ENCODE results near the gene TOPAZ1. TPM values are rescaled to one million over a fixed set of nuclear protein-coding genes. Genes with fewer than 3 reads are reported as not detected.

TOPAZ1 gene
- not detected for polyA plus RNA-seq (2013, experiment 1 of 2)
- polyA plus RNA-seq (2013, experiment 2 of 2), result not detected

DNA sequence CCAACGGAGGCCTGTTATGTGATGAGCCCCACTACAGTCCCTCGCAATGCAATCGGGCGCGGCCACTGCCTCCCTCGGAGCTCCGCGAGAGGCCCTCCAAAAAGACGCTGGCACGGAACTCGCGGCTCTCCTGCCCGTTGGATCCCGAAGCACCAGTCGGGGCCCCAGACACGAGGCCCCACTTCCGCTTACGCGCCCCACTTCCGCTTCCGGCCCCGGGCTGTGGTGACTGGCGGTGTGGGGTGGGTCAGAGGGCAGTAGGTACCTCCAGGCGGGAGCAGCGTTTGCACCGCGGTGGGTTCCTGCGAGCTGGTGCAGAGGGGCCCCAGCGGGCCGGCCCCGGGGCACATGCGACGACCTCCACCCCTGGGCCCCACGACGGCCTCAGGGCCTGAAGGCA is at the start of gene TOPAZ1:
TSS of gene TOPAZ1 (plus strand) at position 181 of the 400 bp plus-strand sequence. CDS start at position 349, 168 bp downstream.
- Histone ChIP-seq H3K36me3 (ENCODE audit: insufficient read depth, low read length) (no peaks in the 10 kb centered on the region), H3K4me1 (ENCODE audit: insufficient read depth, low read length) (no peaks in the 10 kb centered on the region; the same call in 1 of the 2 replicates), H3K9ac (ENCODE audit: low read depth, low read length) (no peak within 1 kb of the TSS), H3K4me3 (ENCODE audit: low read length) (no peak within 1 kb of the TSS), H3K9me3 (ENCODE audit: insufficient read depth, low read depth, low read length) (no peaks in the 10 kb centered on the region), H3K27ac (ENCODE audit: low read depth, low read length) (no peak within 1 kb of the TSS), H3K27me3 (ENCODE audit: insufficient read depth, low read length) (no peaks in the 10 kb centered on the region)
- 97% methylated on average over 35 of the region's 35 CpGs for WGBS

DNA sequence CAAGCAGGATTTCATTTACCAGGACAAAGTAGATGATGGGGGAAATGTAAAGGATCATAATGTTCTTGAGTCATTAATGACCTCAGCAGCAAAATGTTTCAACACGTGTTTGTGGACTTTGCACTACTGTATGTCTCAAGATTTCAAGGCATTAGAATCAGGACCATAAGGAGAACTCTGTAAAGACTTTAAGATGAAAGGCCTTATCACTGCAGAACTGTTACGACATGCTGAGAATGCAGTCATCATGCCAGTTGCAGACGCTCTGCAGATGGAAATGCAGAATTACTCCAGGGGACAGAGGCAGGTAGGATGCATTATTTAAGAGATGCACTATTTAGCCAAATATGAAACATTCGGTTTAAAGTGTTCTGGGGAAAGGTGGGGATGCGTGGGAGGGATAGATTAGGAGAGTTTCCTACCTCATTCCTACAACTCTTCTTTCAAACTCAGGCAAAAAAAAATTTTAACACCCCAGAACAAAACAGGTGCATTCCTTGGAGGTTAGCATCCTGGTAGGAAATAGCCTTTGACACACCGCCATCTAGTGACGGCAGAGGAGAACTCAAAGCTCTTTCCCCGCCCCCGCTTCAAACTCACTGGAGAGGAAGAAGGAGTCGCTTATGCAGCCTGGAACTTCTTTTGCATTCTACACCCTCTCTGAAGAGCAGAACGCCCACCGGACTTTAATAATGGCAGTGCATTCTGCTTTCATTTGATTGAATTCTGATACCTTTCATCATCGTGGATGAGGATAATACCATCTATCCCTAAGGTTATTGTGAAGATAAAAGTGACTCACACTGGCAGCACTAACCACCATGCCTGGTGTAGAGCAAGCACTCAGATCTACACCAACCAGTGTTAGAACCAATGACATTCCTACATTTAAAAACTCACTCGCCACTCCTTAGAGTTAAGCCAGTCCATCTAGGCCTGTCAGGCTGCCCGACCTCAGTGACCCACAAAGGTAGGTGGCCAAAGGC is 43.1 kb upstream of the TOPAZ1 start:
- H3K4me3 ChIP-seq (ENCODE audit: low read length), result no peak overlapping the region
- H3K27me3 ChIP-seq (ENCODE audit: insufficient read depth, low read length), result peaks cover 7% of the 10 kb centered on the region; the same call in 1 of the 2 replicates
- H3K4me1 ChIP-seq (ENCODE audit: insufficient read depth, low read length), result no peaks in the 10 kb centered on the region
- H3K36me3 ChIP-seq (ENCODE audit: insufficient read depth, low read length), result no peaks in the 10 kb centered on the region
- 22% methylated on average over 11 of the region's 15 CpGs for WGBS
- no peak overlapping the region for H3K27ac ChIP-seq (ENCODE audit: low read depth, low read length)
- no peaks in the 10 kb centered on the region for H3K9me3 ChIP-seq (ENCODE audit: insufficient read depth, low read depth, low read length)
- no peak overlapping the region for H3K9ac ChIP-seq (ENCODE audit: low read depth, low read length)

DNA sequence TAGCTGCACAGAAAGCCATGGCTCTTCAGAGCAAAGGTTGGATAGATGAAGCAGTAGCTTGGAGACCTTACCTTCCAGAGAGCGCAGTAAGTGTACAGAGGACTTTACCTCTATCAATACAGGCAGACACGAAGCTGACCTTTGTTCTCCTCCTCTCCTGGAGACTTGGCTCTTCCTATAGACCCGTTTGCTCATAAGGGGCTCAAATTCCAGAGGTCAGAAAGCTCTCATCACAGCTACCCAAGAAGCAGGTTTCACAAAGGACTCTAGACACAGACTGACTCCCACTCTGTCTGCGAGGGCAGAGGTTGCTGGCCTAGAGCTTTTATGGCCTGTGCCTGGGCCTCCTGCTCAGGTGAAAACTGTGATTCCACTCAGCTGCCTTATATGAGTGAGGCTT is 35.4 kb upstream of the TOPAZ1 start:
- Histone ChIP-seq H3K36me3 (ENCODE audit: insufficient read depth, low read length) (no peaks in the 10 kb centered on the region), H3K27me3 (ENCODE audit: insufficient read depth, low read length) (no peaks in the 10 kb centered on the region), H3K9me3 (ENCODE audit: insufficient read depth, low read depth, low read length) (no peaks in the 10 kb centered on the region), H3K9ac (ENCODE audit: low read depth, low read length) (no peak overlapping the region), H3K4me1 (ENCODE audit: insufficient read depth, low read length) (no peaks in the 10 kb centered on the region), H3K27ac (ENCODE audit: low read depth, low read length) (no peak overlapping the region), H3K4me3 (ENCODE audit: low read length) (no peak overlapping the region)
- 80% methylated on average over 4 of the region's 4 CpGs for WGBS

DNA sequence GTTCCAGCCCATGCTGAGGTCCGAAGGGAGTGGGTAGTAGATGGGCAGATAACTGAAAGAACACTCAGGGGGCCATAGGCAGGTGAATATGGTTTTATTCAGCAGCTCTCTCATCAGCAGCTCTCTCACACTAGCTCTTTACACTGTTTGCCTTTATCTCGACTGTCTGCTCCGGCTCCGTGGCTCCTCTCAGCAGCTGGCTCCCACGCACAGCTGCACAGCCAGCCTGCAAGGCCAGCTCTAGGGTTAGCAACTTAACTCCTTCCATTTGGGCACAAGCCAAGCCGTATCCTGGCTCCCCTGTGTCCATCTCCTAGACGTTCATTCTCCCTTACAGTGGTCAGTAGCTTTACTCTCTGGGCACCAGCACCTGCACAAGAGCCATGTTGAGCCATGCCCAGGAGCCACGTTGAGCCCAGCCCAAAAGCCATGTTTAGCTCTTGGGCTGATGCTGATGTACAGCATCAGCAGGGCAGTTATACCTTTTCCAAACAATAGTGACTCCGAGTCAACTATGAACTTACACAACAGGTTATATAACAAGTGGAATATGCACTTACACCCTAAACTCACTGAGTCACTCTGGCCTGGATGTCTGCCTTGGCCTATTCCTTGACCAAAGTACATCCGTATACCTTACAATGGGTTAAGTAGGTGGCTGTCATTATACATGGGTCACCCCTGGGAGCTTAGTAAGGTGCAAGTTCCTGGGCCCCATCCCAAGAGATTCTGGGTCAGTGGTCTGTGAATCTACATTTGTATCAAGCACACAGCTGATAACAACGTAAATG is 34.6 kb upstream of the TOPAZ1 start:
- H3K9me3 ChIP-seq (ENCODE audit: insufficient read depth, low read depth, low read length), result no peaks in the 10 kb centered on the region
- no peaks in the 10 kb centered on the region for H3K27me3 ChIP-seq (ENCODE audit: insufficient read depth, low read length)
- no peaks in the 10 kb centered on the region for H3K36me3 ChIP-seq (ENCODE audit: insufficient read depth, low read length)
- H3K27ac ChIP-seq (ENCODE audit: low read depth, low read length), result no peak overlapping the region
- H3K4me1 ChIP-seq (ENCODE audit: insufficient read depth, low read length), result no peaks in the 10 kb centered on the region
- no peak overlapping the region for H3K4me3 ChIP-seq (ENCODE audit: low read length)
- WGBS, result 91% methylated on average over 11 of the region's 11 CpGs
- no peak overlapping the region for H3K9ac ChIP-seq (ENCODE audit: low read depth, low read length)

DNA sequence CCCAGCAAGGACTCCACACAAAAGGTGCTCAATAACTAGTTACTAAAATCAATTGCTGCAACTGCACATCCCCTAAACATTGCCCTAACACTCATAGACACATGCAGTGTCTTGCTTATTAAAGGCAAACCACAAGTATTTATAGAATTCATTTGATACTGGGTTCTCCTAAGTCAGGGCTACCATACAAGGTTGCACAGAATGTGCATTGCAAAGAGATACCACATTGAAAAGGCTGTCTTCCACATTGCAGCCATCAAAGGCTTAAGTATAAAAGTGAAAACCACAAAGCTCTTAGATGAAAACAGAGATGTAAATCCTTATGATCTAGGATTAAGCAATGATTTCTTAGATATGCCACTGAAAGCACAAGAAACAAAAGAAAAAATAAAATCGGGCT is 33.6 kb upstream of the TOPAZ1 start:
- H3K27me3 ChIP-seq (ENCODE audit: insufficient read depth, low read length), result no peaks in the 10 kb centered on the region
- H3K36me3 ChIP-seq (ENCODE audit: insufficient read depth, low read length), result no peaks in the 10 kb centered on the region
- no peak overlapping the region for H3K4me3 ChIP-seq (ENCODE audit: low read length)
- H3K27ac ChIP-seq (ENCODE audit: low read depth, low read length), result no peak overlapping the region
- no peaks in the 10 kb centered on the region for H3K4me1 ChIP-seq (ENCODE audit: insufficient read depth, low read length)
- 80% methylated on average over 1 of the region's 1 CpG for WGBS
- no peaks in the 10 kb centered on the region for H3K9me3 ChIP-seq (ENCODE audit: insufficient read depth, low read depth, low read length)
- H3K9ac ChIP-seq (ENCODE audit: low read depth, low read length), result no peak overlapping the region

DNA sequence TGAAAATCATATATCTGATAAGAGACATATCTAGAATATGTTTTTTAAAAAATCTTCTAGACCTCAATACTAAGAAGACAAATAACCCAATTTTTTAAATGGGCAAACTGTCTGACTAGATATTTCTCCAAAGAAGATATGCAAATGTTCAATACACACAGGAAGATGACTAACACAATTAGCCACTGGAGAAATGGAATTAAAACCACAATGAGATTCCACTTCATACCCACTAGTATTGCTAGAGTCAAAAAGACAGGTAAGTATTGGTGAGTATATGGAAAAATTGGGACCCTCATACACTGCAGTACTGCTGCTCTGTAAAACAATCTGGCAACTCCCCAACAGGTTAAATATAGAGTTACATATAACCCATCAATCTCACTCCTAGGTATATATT is 33.1 kb upstream of the TOPAZ1 start:
- no peaks in the 10 kb centered on the region for H3K4me1 ChIP-seq (ENCODE audit: insufficient read depth, low read length)
- no peaks in the 10 kb centered on the region for H3K27me3 ChIP-seq (ENCODE audit: insufficient read depth, low read length)
- H3K4me3 ChIP-seq (ENCODE audit: low read length), result no peak overlapping the region
- H3K36me3 ChIP-seq (ENCODE audit: insufficient read depth, low read length), result no peaks in the 10 kb centered on the region
- H3K27ac ChIP-seq (ENCODE audit: low read depth, low read length), result no peak overlapping the region
- no peak overlapping the region for H3K9ac ChIP-seq (ENCODE audit: low read depth, low read length)
- H3K9me3 ChIP-seq (ENCODE audit: insufficient read depth, low read depth, low read length), result no peaks in the 10 kb centered on the region

DNA sequence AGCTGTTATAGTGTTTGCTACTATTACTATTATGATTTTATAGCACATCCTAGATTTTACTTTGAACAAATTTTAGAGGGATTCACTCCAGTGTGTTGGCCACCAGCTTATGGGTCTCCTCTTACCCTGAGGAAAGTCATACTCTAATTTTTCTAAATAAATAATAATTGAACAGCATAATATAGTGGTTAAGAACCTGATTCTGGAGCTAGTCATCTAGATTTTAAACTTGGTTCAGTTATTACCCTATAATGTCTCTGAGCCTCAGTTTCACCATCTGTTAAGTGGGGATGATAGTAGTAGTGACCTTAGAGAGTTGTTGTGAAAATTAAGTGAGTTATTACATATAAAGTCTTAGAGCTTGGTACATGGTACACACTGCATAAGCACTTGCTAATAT is 30.7 kb upstream of the TOPAZ1 start:
- no peaks in the 10 kb centered on the region for H3K27me3 ChIP-seq (ENCODE audit: insufficient read depth, low read length)
- H3K9ac ChIP-seq (ENCODE audit: low read depth, low read length), result no peak overlapping the region

DNA sequence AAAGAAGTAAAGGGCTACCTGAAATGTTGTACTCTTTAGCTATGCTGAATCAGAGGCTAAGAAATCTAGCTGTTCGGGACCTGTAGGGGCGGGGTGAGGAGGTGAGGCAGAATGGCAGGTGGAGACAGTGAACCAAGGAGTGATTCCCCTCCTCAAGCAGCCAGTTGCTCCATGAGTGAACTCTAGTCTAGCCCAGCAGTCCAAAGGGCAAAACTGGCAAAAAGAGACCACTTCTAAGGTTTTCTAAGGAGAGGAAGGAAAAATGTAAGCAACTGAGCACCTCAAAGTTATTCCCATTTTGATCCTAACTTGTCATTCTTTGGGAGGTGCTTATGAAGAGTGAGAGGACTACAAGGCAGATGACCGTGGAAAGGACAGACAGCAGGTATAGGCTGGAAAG is 19.3 kb upstream of the TOPAZ1 start:
- H3K4me3 ChIP-seq (ENCODE audit: low read length), result no peak overlapping the region
- H3K27me3 ChIP-seq (ENCODE audit: insufficient read depth, low read length), result no peaks in the 10 kb centered on the region
- no peaks in the 10 kb centered on the region for H3K36me3 ChIP-seq (ENCODE audit: insufficient read depth, low read length)
- no peaks in the 10 kb centered on the region for H3K4me1 ChIP-seq (ENCODE audit: insufficient read depth, low read length)
- no peak overlapping the region for H3K27ac ChIP-seq (ENCODE audit: low read depth, low read length)
- no peaks in the 10 kb centered on the region for H3K9me3 ChIP-seq (ENCODE audit: insufficient read depth, low read depth, low read length)
- no peak overlapping the region for H3K9ac ChIP-seq (ENCODE audit: low read depth, low read length)
- WGBS, result 74% methylated on average over 3 of the region's 3 CpGs

More for the DNA sequence above, 30.7 kb upstream of the TOPAZ1 start:
- H3K27ac ChIP-seq (ENCODE audit: low read depth, low read length), result no peak overlapping the region
- H3K4me1 ChIP-seq (ENCODE audit: insufficient read depth, low read length), result no peaks in the 10 kb centered on the region
- H3K4me3 ChIP-seq (ENCODE audit: low read length), result no peak overlapping the region
- H3K36me3 ChIP-seq (ENCODE audit: insufficient read depth, low read length), result no peaks in the 10 kb centered on the region
- no peaks in the 10 kb centered on the region for H3K9me3 ChIP-seq (ENCODE audit: insufficient read depth, low read depth, low read length)

DNA sequence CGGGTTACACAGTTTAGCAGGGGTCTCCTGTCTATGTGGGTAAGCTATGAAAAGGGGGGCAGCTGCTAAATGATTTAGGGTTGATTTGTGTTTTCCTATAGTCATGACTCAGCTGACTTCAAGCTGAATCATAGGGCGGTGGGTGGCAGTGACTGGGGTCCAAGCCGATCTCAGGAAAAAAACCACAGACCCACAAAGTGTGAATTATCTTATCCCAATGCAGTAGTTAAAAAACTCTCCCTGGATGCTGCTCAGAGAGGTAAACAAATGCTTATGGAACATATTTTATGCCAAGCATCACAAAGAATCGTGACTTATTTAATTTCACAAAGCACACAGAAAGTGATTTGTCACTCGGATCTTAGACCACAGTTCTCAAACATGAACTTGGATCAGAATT is 18.4 kb upstream of the TOPAZ1 start:
- WGBS, result 86% methylated on average over 5 of the region's 5 CpGs
- H3K27me3 ChIP-seq (ENCODE audit: insufficient read depth, low read length), result no peaks in the 10 kb centered on the region

DNA sequence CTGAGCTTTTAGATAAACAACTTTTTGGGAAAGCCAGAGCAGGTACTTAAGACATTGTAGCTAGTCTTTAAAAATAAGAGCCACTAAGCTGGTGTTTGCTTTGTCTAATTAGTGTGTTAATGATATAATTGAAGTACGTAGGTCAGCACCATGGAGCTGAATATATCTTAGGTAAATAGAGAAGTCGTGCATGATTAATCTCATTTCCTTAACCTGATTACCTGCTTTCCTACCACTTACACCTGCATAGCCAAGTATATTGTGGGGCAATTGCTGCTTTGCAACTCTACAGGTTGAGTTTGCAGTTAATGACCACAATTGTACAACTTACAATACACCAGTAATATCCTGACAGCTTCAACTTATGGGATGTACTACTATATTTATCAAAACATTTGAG is 17.6 kb upstream of the TOPAZ1 start:
- no peaks in the 10 kb centered on the region for H3K9me3 ChIP-seq (ENCODE audit: insufficient read depth, low read depth, low read length)
- WGBS, result 78% methylated on average over 1 of the region's 2 CpGs
- no peaks in the 10 kb centered on the region for H3K27me3 ChIP-seq (ENCODE audit: insufficient read depth, low read length)
- H3K36me3 ChIP-seq (ENCODE audit: insufficient read depth, low read length), result no peaks in the 10 kb centered on the region
- H3K27ac ChIP-seq (ENCODE audit: low read depth, low read length), result no peak overlapping the region
- H3K9ac ChIP-seq (ENCODE audit: low read depth, low read length), result no peak overlapping the region
- no peak overlapping the region for H3K4me3 ChIP-seq (ENCODE audit: low read length)
- no peaks in the 10 kb centered on the region for H3K4me1 ChIP-seq (ENCODE audit: insufficient read depth, low read length)

More for the DNA sequence above, 18.4 kb upstream of the TOPAZ1 start:
- Histone ChIP-seq H3K9me3 (ENCODE audit: insufficient read depth, low read depth, low read length) (no peaks in the 10 kb centered on the region), H3K9ac (ENCODE audit: low read depth, low read length) (no peak overlapping the region), H3K27ac (ENCODE audit: low read depth, low read length) (no peak overlapping the region), H3K4me1 (ENCODE audit: insufficient read depth, low read length) (no peaks in the 10 kb centered on the region), H3K4me3 (ENCODE audit: low read length) (no peak overlapping the region), H3K36me3 (ENCODE audit: insufficient read depth, low read length) (no peaks in the 10 kb centered on the region)

DNA sequence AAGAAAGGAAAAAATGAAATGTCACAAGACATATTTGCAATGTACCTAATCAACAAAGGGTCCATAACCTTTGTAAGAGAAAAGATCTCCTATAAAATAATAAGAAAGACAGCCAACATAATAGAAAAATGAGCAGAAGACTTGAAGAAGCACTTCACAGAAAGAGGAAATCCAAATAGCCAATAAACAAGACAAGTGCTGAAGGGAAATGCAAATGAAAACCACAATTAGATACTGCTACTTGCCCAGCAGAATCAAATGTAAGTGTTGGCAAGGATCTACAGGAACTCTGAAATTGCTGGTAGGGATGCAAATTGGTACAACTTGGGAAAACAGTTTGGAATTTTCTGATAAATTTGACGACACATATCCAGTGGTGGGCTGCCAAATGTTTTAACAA is 15.1 kb upstream of the TOPAZ1 start:
- no peak overlapping the region for H3K9ac ChIP-seq (ENCODE audit: low read depth, low read length)
- H3K27ac ChIP-seq (ENCODE audit: low read depth, low read length), result no peak overlapping the region
- WGBS, result 95% methylated on average over 1 of the region's 1 CpG
- no peaks in the 10 kb centered on the region for H3K4me1 ChIP-seq (ENCODE audit: insufficient read depth, low read length)
- no peaks in the 10 kb centered on the region for H3K36me3 ChIP-seq (ENCODE audit: insufficient read depth, low read length)
- no peak overlapping the region for H3K4me3 ChIP-seq (ENCODE audit: low read length)
- no peaks in the 10 kb centered on the region for H3K27me3 ChIP-seq (ENCODE audit: insufficient read depth, low read length)
- no peaks in the 10 kb centered on the region for H3K9me3 ChIP-seq (ENCODE audit: insufficient read depth, low read depth, low read length)
